GM12878 (cell line): Measurements from ENCODE around the gene C10orf90. TPM values are rescaled to one million over a fixed set of nuclear protein-coding genes. Genes with fewer than 3 reads are reported as not detected.

Source experiments
- ATAC-seq: fragments of 200-7000 bp; cut with Tn5 transposase; 3 replicates; pipeline ENCODE4 v1.9.1; 2020; ENCODE audit warnings: mild to moderate bottlenecking, moderate library complexity
- BruUV-seq: library from RNA; stranded (reverse); fragments of 400-500 nt; replicated peaks from 2 replicates; lab custom pipeline; 2021; lab: Mats Ljungman, UMichigan
- CTCF ChIA-PET: fragments of 300-600 bp; sonication (Branson Sonifier 250); formaldehyde crosslinking; extraction: SDS; loops from one replicate; lab custom pipeline; 2021; ENCODE audit warnings: inconsistent platforms; lab: Yijun Ruan, JAX
- POLR2A ChIA-PET: fragments of 350-600 bp; formaldehyde crosslinking; extraction: SDS; loops from one replicate; lab custom pipeline; 2021; ENCODE audit warnings: inconsistent platforms; lab: Charles Lee
- RAD21 ChIA-PET: fragments of 300-600 bp; sonication (Branson Sonifier 250); formaldehyde crosslinking; loops from one replicate; lab custom pipeline; 2023; ENCODE audit warnings: antibody characterized with exemption; ENCODE audit not compliant: unreplicated experiment; lab: Charles Lee
- SMC1A ChIA-PET: fragments of 300-600 bp; sonication (Branson Sonifier 250); formaldehyde crosslinking; loops from one replicate; lab custom pipeline; 2023; ENCODE audit not compliant: unreplicated experiment, uncharacterized antibody; lab: Charles Lee
- DNase-seq: peaks from one replicate; pipeline ENCODE4 v3.0.0-alpha.2; 2011; ENCODE audit warnings: low read depth, low spot score
- FAIRE-seq: peaks from 3 replicates; lab custom pipeline; 2011; peaks lifted over from hg19 to GRCh38; lab: Jason Lieb, UNC
- H2AFZ ChIP-seq: 2 replicates; pipeline ENCODE4 v1.6.0; 2011; ENCODE audit warnings: low read depth, low read length, control low read depth; ENCODE audit not compliant: control insufficient read depth
- H3K27ac ChIP-seq: 2 replicates; pipeline ENCODE4 v1.5.1; 2011; ENCODE audit warnings: control low read depth; ENCODE audit not compliant: control insufficient read depth, insufficient read depth
- H3K27me3 ChIP-seq, 2 experiments: replicated peaks in 1 of 2; 2 replicates each; pipeline versions ENCODE4 v1.6.0 to v1.6.1; 2011; ENCODE audit warnings: low read length in 1 of 2; ENCODE audit not compliant: control insufficient read depth in 2 of 2, insufficient read depth in 2 of 2
- H3K36me3 ChIP-seq, 2 experiments: 2 replicates each; pipeline ENCODE4 v1.5.1; 2011; ENCODE audit warnings: low read length in 1 of 2; ENCODE audit not compliant: control insufficient read depth in 2 of 2, insufficient read depth in 2 of 2
- H3K4me1 ChIP-seq: 2 replicates; pipeline ENCODE4 v1.6.1; 2011; ENCODE audit warnings: mild to moderate bottlenecking, low read length, moderate library complexity, mixed read lengths; ENCODE audit not compliant: control insufficient read depth, insufficient read depth
- H3K4me2 ChIP-seq: 2 replicates; pipeline ENCODE4 v1.6.0; 2011; ENCODE audit warnings: control low read depth; ENCODE audit not compliant: control insufficient read depth, insufficient read depth
- H3K4me3 ChIP-seq: fragments of 200-600 bp; sonication (generic); 2 replicates; pipeline ENCODE4 v1.5.1; 2016
- H3K79me2 ChIP-seq: 2 replicates; pipeline ENCODE4 v1.6.0; 2011; ENCODE audit warnings: low read length; ENCODE audit not compliant: control insufficient read depth, insufficient read depth
- H3K9ac ChIP-seq: 2 replicates; pipeline ENCODE4 v1.8.0; 2011; ENCODE audit warnings: low read length, control low read depth, mixed read lengths; ENCODE audit not compliant: control insufficient read depth, insufficient read depth
- H3K9me3 ChIP-seq: replicated peaks from 3 replicates; pipeline ENCODE4 v1.5.1; 2011; ENCODE audit warnings: mild to moderate bottlenecking, low read length; ENCODE audit not compliant: control insufficient read depth, insufficient read depth
- H4K20me1 ChIP-seq: 2 replicates; pipeline ENCODE4 v1.6.0; 2011; ENCODE audit not compliant: control insufficient read depth, insufficient read depth
- DPF2 ChIP-seq: fragments of 450-650 bp; IDR thresholded peaks from 2 replicates; pipeline ENCODE4 v1.6.1; 2017; ENCODE audit warnings: mild to moderate bottlenecking
- E2F4 ChIP-seq: IDR thresholded peaks from 2 replicates; pipeline ENCODE4 v1.6.1; 2012; ENCODE audit warnings: low read depth, low read length, improper control_type of control experiment
- E4F1 ChIP-seq: fragments of 450-650 bp; IDR thresholded peaks from 2 replicates; pipeline ENCODE4 v1.6.1; 2018; ENCODE audit warnings: borderline replicate concordance, mild to moderate bottlenecking; ENCODE audit not compliant: partially characterized antibody
- EZH2 ChIP-seq: IDR thresholded peaks from 2 replicates; pipeline ENCODE4 v1.6.1; 2012; ENCODE audit warnings: low read depth, mild to moderate bottlenecking, control low read depth, inconsistent platforms, low read length, borderline replicate concordance; ENCODE audit not compliant: control insufficient read depth
- FOXM1 ChIP-seq: IDR thresholded peaks from 2 replicates; pipeline ENCODE4 v1.6.1; 2012; ENCODE audit warnings: low read depth, mild to moderate bottlenecking, inconsistent platforms, low read length, moderate library complexity
- SP1 ChIP-seq: IDR thresholded peaks from one replicate; pipeline ENCODE4 v1.6.1; 2011; ENCODE audit warnings: low read depth, low read length
- TCF3 ChIP-seq: IDR thresholded peaks from 2 replicates; pipeline ENCODE4 v1.6.1; 2012; ENCODE audit warnings: low read depth, mild to moderate bottlenecking, low read length, borderline replicate concordance; ENCODE audit not compliant: insufficient read depth
- WGBS: methylation state at CpG from one replicate; pipeline ENCODE4 v1.1.6; 2016; ENCODE audit warnings: low lambda C conversion rate; ENCODE audit not compliant: insufficient replicate concordance, insufficient coverage; ENCODE audit errors: missing lambda C conversion rate; 5-methylcytosine and 5-hydroxymethylcytosine counted together
- in situ Hi-C: fragments of 300-500 bp; cut with MboI; formaldehyde crosslinking; loops from 9 replicates; pipeline ENCODE4 v1.14.3; 2018; ENCODE audit warnings: mixed read lengths
- intact Hi-C: fragments of 100-400 bp; cut with micrococcal nuclease; formaldehyde crosslinking; loops from one replicate; pipeline ENCODE4 v1.14.2; 2022; ENCODE audit not compliant: unreplicated experiment
- polyA plus RNA-seq, 11 experiments: library from polyadenylated mRNA; depleted of rRNA in 4 of 11; unstranded in 6 of 11; stranded (reverse) in 5 of 11; fragments of >200 nt; fragmentation: Nextera tagmentation in 4 of 11; fragmentation: Illumina TruSeq in 1 of 11; extraction: Ambion mirVana in 4 of 11; extraction: Trizol in 1 of 11; gene quantifications; 1 replicate in 1 of 11; 2 replicates in 10 of 11; pipeline versions ENCODE4 v1.2.1 to v1.2.3, GENCODE V29; 2011 to 2016; ENCODE audit warnings: inconsistent platforms in 2 of 11, missing spikeins in 2 of 11, low read depth in 1 of 11
- total RNA-seq, 4 experiments: library from RNA; depleted of rRNA in 3 of 4; stranded (reverse); fragments of >200 nt in 3 of 4; fragmentation: Illumina TruSeq in 1 of 4; extraction: Trizol in 1 of 4; gene quantifications; 2 replicates each; pipeline versions ENCODE4 v1.2.1 to v1.2.3, GENCODE V29; 2013 to 2021
- TF ChIP-seq, protein P1 (sequence below): fragments of 450-650 bp; formaldehyde crosslinking; IDR thresholded peaks from 2 replicates; pipeline ENCODE4 v1.4.0; 2022; ENCODE audit warnings: mild to moderate bottlenecking, moderate library complexity

The C10orf90 gene
- total and polyA plus RNA-seq, 10 of the 15 experiments (the other 5 are each of a cell fraction or from before 2014, with no cell fraction given), result 0.04 TPM; not detected in 9

DNA sequence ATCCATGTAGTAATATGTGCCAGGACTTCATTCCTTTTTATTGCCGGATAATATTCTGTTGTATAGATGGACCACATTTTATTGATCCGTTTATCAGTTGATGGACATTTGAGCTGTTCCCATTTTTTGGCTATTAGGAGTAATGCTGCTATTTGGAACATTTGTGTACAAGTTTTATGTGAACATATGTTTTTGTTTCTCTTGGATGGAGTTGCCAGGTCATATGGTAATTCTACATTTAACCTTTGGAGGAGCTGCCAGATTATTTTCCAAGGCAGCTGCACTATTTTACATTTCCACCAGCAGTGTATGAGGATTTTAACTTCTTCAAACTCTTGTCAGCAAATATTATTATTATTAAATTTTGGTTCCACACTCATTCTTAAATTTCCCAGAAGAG, 59.2 kb downstream of the C10orf90 start (continued):
- TF ChIP-seq EZH2, result no peak
- no peak for TF ChIP-seq E4F1
- TF ChIP-seq FOXM1, result no peak
- no peak for TF ChIP-seq DPF2
- TF ChIP-seq, protein P1, sequence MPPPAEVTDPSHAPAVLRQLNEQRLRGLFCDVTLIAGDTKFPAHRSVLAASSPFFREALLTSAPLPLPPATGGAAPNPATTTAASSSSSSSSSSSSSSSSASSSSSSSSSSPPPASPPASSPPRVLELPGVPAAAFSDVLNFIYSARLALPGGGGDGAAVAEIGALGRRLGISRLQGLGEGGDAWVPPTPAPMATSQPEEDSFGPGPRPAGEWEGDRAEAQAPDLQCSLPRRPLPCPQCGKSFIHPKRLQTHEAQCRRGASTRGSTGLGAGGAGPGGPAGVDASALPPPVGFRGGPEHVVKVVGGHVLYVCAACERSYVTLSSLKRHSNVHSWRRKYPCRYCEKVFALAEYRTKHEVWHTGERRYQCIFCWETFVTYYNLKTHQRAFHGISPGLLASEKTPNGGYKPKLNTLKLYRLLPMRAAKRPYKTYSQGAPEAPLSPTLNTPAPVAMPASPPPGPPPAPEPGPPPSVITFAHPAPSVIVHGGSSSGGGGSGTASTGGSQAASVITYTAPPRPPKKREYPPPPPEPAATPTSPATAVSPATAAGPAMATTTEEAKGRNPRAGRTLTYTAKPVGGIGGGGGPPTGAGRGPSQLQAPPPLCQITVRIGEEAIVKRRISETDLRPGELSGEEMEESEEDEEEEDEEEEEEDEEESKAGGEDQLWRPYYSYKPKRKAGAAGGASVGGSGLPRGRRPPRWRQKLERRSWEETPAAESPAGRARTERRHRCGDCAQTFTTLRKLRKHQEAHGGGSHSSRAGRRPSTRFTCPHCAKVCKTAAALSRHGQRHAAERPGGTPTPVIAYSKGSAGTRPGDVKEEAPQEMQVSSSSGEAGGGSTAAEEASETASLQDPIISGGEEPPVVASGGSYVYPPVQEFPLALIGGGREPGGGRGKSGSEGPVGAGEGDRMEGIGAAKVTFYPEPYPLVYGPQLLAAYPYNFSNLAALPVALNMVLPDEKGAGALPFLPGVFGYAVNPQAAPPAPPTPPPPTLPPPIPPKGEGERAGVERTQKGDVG, result no peak
- no peak for TF ChIP-seq SP1

DNA sequence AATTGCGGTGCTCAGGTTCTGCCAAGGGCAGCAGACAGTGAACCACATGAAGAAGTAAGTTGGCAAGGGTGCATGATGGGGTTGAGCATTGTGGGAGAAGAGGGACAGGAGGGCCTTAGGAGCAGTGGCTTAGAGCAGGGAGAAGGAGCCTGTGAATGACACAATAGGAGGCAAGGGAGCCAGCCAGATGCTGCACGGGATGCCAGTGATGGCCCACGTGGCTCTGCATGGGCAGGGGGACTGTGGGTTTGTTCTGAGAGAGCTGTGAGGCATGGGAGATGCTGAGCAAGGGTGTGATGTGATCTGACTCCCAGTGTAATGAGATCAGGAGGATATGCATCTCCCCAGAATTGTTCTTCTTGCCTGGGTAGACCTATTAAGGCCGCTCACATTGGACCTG, 60.9 kb downstream of the C10orf90 start:
- no peak for FAIRE-seq
- ATAC-seq, result no peak
- no peak overlapping the region for H2AFZ ChIP-seq
- H3K36me3 ChIP-seq, result no peaks in the 10 kb centered on the region
- intact Hi-C loops (no loop called here), in situ Hi-C loops (no loop called here)
- TF ChIP-seq TCF3 (no peak), E2F4 (no peak)
- no peak overlapping the region for H3K4me3 ChIP-seq
- H3K79me2 ChIP-seq, result no peaks in the 10 kb centered on the region
- POLR2A ChIA-PET, result no interaction called here
- H3K9ac ChIP-seq, result no peak overlapping the region
- H3K27ac ChIP-seq, result no peak overlapping the region
- H3K4me1 ChIP-seq, result no peaks in the 10 kb centered on the region
- 0% methylated on average over 4 of the region's 4 CpGs for whole genome bisulfite sequencing
- RAD21 ChIA-PET, result no interaction called here
- no peak overlapping the region for H3K4me2 ChIP-seq
- BruUV-seq, result no TSS peak
- H3K27me3 ChIP-seq, result no peaks in the 10 kb centered on the region
- CTCF ChIA-PET, result no interaction called here
- no peak for DNase-seq
- SMC1A ChIA-PET, result no interaction called here
- no peaks in the 10 kb centered on the region for H3K9me3 ChIP-seq
- no peaks in the 10 kb centered on the region for H4K20me1 ChIP-seq
